NCI-H1694 (cell line): ENCODE data around the gene NRTN.

ENCODE experiments used
- DNase-seq: peaks from one replicate; lab custom pipeline; 2025; lab: John Stamatoyannopoulos, UW

NRTN gene

GRCh38 chr19:5790559-5791520, 14.0 kb upstream of the NRTN start, which contains the start of gene DUS3L:
DUS3L (minus strand) TSS chr19:5791163; CDS start chr19:5791141, 22 bp downstream.
- peak; percentile 93 for DNase-seq

DNA sequence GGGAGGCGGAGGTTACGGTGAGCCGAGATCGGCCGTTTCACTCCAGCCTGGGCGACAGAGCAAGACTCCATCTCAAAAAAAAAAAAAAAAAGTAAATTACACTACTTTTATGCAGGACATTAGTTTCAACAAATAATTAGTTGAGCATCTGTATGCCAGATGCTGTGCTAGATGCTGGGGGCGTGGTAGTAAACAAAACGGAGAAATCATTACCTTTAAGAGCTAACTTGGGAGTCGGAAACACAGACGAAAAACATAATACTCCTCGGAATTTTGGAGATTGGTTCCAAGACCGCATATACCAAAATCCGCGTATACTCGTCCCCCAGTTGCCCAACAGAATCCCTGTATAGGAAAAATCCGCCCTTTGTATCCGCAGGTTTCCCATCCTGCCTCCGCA, 12.6 kb upstream of the NRTN start:
- DNase-seq = no peak

GRCh38 chr19:5793188-5793587, 11.7 kb upstream of the NRTN start:
- DNase-seq = no peak

DNA sequence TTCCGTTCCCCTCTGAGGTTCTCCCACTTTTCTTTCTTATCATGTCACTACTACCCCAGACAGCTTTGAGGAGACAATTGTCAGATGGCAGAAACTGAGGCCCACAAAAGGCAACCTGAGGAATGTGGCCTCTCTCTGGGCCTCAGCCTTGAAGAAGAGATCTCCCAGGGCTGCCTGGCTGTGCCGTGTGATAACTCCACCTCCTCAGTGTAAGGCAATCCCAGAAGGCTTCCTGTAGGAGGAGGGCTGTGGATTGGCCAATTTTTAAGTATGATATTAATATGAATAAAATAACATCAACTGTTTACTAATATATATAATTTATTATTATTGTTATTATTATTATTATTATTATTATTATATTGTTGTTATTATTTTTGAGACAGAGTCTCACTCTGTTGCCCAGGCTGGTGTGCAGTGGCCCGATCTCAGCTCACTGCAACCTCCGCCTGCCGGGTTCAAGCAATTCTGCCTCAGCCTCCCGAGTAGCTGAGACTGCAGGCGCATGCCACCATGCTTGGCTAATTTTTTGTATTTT, 9.4 kb upstream of the NRTN start:
- DNase-seq = no peak

DNA sequence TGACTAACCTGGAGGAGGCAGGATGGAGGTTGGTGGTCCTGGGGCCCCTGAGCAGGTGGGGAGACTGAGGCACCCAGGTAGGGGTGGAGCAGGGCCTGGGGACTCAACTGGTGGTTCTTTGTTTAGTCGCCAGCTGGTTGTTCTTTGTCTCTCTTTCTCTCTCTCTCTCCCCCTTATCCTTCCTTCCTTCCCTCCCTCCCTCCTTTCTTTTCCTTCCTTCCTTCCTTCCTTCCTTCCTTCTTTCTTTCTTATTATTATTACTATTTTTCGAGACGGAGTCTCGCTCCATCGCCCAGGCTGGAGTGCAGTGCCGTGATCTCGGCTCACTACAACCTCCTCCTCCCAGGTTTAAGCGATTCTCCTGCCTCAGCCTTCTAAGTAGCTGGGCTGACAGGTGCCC, 6.6 kb upstream of the NRTN start:
- no peak for DNase-seq

DNA sequence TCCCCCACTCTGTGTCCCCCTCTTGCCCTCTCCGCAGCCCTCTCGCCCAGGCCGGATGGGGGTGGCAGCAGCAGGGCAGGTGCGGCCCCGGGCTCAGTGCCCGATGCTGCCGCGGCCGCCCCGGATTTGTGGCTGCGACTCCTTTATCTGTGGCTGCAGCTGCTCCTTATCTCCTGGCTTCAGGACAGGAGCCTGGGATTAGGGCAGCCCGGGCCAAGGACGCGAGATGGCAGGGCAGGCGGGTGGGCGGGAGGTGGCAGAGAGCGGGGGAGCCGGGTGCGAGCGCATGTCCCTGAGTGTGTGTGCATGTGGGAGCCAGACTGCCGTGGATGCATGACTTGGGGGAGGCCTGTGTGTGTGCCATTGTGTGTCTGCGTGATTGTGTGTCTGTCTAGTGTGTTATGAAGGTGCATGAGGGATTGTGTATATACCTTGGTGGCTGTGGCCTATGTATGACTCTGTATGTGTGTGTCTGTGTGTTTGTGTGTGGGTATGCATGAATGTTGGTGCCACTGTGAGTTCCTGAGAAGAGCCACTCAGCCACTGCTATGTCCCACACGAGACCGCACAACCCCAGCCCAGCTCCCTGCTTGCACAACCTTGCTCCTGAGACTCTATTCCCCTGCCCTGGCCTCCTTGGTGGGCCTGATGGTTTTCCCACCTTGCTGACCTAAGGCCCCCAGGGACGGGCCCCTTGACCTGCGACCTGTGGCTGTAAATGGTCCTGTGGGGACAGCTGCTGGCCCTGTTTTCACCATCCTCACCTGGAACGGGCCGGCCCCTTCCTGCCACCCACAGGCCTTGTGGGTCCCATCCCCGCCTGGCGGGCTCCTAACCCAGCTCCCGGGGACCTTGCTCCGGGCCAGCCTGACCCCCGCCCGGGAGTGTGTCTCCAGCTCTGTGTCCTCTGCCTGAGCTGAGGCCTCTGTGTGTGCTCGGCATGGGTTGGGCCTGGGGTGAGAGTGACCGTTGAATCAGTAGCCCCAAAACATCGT, 5.3 kb upstream of the NRTN start:
- no peak for DNase-seq

GRCh38 chr19:5800361-5801270, 4.3 kb upstream of the NRTN start:
- no peak for DNase-seq

DNA sequence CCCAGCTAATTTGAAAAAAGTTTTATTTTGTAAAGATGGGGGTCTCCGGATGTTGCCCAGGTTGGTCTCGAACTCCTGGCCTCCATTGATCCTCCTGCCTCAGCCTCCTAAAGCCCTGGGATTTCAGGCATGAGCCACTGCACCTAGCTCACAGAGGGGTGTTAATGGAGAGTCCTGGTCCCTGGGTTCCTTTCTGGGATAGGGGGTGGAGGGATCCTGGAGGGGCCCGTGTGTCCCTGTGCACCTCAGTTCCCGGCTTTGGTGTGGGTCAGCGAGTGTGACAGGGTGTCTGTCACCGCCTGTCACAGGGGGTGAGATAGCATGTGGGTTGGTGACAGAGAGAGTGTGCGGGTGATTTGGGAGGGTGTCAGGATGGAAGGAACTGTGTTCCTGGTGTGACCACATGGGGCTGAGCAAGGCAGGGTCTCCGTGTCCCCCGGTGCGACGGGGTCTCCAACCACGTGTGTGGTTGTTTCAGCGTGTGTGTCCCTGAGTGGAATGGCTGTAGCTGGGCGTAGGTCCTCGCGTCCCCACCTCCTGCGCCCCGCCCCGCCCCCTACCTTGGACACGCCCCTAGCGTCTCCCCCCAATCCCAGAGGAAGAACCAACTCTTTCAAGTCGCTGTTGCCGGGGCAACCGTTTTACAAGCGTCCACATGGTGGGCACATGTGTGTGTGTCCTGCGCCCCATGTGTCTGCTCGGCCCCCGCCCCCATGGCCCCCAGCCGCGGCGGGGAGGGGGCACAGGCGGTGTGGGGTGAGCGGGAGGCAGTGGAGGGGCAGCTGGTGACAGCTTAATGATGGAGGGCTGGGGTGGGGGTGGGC, 2.9 kb upstream of the NRTN start:
- DNase-seq = no peak

GRCh38 chr19:5803441-5803751, 1.5 kb upstream of the NRTN start:
- no peak for DNase-seq

DNA sequence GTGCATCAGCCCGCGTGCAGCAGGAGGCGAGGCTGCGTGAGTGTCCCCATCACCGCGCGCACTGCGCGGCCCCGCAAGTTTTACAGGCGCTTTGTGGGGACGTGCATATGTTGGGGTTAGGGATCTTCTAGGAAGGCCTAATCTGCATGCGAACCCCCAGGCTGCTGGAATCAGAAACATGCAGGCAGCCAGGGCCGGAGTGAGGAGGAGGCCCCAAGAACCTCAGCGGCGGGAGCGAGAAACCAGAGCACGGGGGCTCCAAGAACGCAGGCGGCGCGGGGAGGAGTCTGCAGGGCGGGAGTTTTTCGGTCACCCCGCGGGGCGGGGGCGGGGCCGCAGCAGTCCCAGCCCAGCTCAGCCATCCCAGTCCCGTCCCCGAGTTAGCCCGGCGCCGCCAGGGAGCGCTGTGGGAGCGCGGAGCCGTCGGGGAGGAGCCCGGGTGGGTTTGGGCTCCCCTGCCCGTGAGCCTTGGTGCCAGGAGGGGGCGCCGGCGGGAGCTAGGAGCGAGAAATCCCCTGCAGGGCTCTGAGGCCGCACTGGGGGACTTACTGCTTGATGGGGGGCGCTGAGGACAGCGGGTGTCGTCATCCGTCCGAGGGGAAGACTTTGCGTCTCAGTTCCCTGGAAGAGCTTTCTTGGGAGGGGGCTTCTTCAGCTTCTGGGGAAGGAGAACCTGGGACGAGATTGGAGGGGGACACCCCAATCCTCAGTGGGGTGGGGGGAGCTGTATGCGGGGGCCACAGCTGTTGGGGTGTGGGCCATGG, 933 bp upstream of the NRTN start:
- DNase-seq = peak; percentile 84

GRCh38 chr19:5805462-5806132, 730 bp downstream of the NRTN start:
- DNase-seq = peak; percentile 51

- no peak for DNase-seq
Measured at GRCh38 chr19:5806133-5806489, 1.2 kb downstream of the NRTN start.

GRCh38 chr19:5806905-5807304, 2.0 kb downstream of the NRTN start:
- no peak for DNase-seq

DNA sequence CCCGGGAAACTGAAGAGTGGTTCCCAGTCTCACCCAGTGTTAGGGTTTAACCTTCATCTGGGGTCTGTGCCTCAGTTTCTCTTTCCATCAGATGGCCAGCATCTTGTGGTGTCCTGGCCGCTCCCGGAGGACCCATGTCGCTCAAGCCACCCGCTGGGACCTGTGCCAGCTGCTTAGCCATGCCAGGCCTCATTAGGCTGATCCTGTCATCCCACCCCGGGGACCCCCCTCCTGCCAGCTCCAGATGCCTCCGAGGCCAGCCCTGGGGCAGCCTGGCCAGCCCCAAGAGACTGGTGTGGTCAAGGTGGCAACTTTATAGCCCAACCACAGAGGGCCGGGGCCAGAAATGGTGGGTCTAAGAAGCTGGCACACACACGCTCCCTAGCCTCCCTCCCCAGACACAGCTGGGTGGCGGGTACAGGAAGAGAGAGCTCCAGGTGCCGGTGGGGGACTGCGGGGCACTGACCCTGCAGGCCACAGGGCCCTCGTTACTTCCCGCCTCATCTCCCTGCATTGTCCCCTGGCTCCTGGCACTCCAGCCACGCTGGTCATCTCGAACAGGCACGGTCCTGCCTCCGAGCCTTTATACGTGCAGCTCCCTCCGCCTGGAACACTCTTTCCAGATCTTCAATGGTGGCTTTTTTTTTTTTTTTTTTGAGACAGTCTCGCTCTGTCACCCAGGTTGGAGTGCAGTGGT, 3.4 kb downstream of the NRTN start:
- no peak for DNase-seq

- no peak for DNase-seq
Measured at GRCh38 chr19:5809053-5809452, 4.2 kb downstream of the NRTN start.

- no peak for DNase-seq
Measured at GRCh38 chr19:5809469-5809868, 4.6 kb downstream of the NRTN start.

DNA sequence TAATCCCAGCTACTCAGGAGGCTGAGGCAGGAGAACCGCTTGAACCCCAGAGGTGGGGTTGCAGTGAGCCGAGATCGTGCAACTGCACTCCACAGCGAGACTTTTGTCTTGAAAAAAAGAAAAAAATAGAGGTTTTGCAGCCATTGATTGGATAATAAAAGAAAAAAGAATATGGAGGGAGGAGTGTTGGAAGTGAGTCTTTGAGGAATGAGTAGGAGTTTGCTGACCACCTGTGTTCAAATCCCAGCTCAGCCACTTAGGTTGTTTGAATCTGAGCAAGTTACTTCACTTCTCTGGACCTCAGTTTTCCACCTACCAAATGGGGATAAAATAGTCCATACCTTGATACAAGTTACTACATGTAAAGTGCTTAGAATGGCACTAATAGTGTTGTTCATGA, 6.2 kb downstream of the NRTN start:
- DNase-seq = no peak

DNA sequence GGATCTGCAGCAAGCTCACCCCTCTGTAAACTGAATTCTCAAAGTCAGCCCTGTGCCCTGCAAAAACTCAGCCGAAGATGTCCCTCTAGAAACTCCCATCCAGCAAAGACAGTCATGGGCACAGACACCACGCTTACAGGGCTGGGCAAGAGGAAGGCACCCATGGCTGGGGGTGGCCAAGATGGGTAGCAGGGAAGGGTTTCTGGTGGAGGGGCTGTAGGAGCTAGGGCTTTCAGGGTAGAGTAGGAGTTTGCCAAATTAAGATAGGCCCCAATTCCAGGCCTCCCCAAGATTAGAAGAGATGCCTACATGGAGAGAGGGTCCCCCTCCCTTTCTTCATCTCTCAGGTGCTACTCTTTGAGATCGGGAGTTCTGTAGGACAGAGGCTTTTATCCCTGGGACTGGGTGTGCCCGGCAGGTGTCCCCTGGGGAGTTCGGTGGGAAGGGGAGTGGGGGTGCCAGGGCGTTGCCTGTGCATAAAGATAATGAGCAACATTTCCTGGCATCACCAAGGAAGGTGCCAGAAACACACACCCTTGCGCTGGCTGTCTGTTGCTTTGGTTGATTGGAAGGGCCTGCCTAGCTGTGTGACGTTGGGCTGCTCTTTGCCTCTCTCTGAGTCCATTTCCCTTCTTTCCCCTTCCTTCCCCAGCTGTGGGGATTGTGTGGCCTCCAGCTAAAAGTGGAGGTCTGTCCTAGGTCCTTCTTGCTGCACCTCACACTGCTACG, 9.4 kb downstream of the NRTN start:
- DNase-seq = no peak
